GM12801 (cell line): ENCODE measurements around the gene ELOVL7.

Source experiments
- CTCF ChIP-seq: IDR thresholded peaks from one replicate; pipeline ENCODE4 v1.5.1; 2011; ENCODE audit warnings: control low read depth; ENCODE audit not compliant: insufficient read length; ENCODE audit errors: extremely low read depth

ELOVL7 gene

GRCh38 chr5:60814498-60814897 is 29.6 kb downstream of the ELOVL7 start:
- no peak for TF ChIP-seq CTCF

GRCh38 chr5:60812426-60812825 is 31.6 kb downstream of the ELOVL7 start:
- TF ChIP-seq CTCF, result no peak

GRCh38 chr5:60811105-60811504 is 33.0 kb downstream of the ELOVL7 start:
- no peak for TF ChIP-seq CTCF

GRCh38 chr5:60810438-60811085 is 33.5 kb downstream of the ELOVL7 start:
- no peak for TF ChIP-seq CTCF

GRCh38 chr5:60809891-60810425 is 34.1 kb downstream of the ELOVL7 start:
- TF ChIP-seq CTCF, result no peak

GRCh38 chr5:60806591-60807243 is 37.4 kb downstream of the ELOVL7 start:
- no peak for TF ChIP-seq CTCF

- TF ChIP-seq CTCF, result no peak
Measured at GRCh38 chr5:60805463-60805862, 38.6 kb downstream of the ELOVL7 start.
